Esophagus muscularis mucosa (tissue), 4 donors: ENCODE measurements around the gene FTO. TPM values are rescaled to one million over a fixed set of nuclear protein-coding genes. Genes with fewer than 3 reads are reported as not detected.

Experiments used
- DNase-seq: peaks from one replicate; pipeline ENCODE4 v3.0.0-alpha.2; 2017; ENCODE audit errors: extremely low spot score
- H3K27ac ChIP-seq, 4 donors: fragments of 200-600 bp; sonication (generic); replicated peaks in 1 of 4; 1 replicate in 3 of 4; 2 replicates in 1 of 4; pipeline ENCODE4 v1.5.1; 2016 to 2019; ENCODE audit warnings: mild to moderate bottlenecking in 1 of 4
- H3K27me3 ChIP-seq, 4 donors: fragments of 200-600 bp; sonication (generic); one replicate each; pipeline versions ENCODE4 v1.5.1 to v1.6.0; 2016 to 2019
- H3K36me3 ChIP-seq, 4 donors: fragments of 200-600 bp; sonication (generic); one replicate each; pipeline ENCODE4 v1.5.1; 2016 to 2019
- H3K4me1 ChIP-seq, 4 donors: fragments of 200-600 bp; sonication (generic); one replicate each; pipeline ENCODE4 v1.5.1; 2016 to 2019
- H3K4me3 ChIP-seq, 4 donors: fragments of 200-600 bp; sonication (generic); 1 replicate in 2 of 4; 2 replicates in 2 of 4; pipeline ENCODE4 v1.5.1; 2016 to 2019; ENCODE audit warnings: mild to moderate bottlenecking in 4 of 4, moderate library complexity in 1 of 4
- H3K9me3 ChIP-seq, 4 donors: fragments of 200-600 bp; sonication (generic); 1 replicate in 3 of 4; 2 replicates in 1 of 4; pipeline ENCODE4 v1.5.1; 2016 to 2019
- CTCF ChIP-seq, 3 experiments: fragments of 200-600 bp in 2 of 3; fragments of 450-650 bp in 1 of 3; sonication (generic) in 2 of 3; IDR thresholded peaks; one replicate each; pipeline ENCODE4 v1.5.1; 2017 to 2019; ENCODE audit warnings: antibody characterized with exemption in 3 of 3, mild to moderate bottlenecking in 2 of 3, moderate library complexity in 1 of 3
- EP300 ChIP-seq: sonication (generic); formaldehyde crosslinking; IDR thresholded peaks from one replicate; pipeline ENCODE4 v1.6.1; 2017; ENCODE audit warnings: antibody characterized with exemption
- POLR2A ChIP-seq: fragments of 450-650 bp; IDR thresholded peaks from one replicate; pipeline ENCODE4 v1.6.1; 2017; ENCODE audit warnings: antibody characterized with exemption, moderate library complexity, mild to moderate bottlenecking, low read depth
- POLR2AphosphoS5 ChIP-seq, 2 donors: sonication (generic); formaldehyde crosslinking; IDR thresholded peaks; one replicate each; pipeline ENCODE4 v1.6.1; 2017; ENCODE audit warnings: antibody characterized with exemption in 2 of 2
- WGBS: methylation state at CpG from one replicate; pipeline ENCODE4 v1.1.5; 2018; 5-methylcytosine and 5-hydroxymethylcytosine counted together
- intact Hi-C: fragments of 100-400 bp; cut with DNase I; formaldehyde crosslinking; loops from one replicate; pipeline ENCODE4 v1.15.1; 2023
- total RNA-seq, 4 donors: library from RNA; depleted of rRNA; stranded (reverse); fragments of >200 nt; gene quantifications; one replicate each; pipeline versions ENCODE4 v1.1.0 to v1.2.1, GENCODE V29; 2016

The FTO gene
- total RNA-seq, 4 donors from 2014 or later = 101 to 121 (median 112) TPM

- intact Hi-C loops = no loop called here
- H3K9me3 ChIP-seq = no peaks in the 10 kb centered on the region
- H3K4me1 ChIP-seq = no peaks in the 10 kb centered on the region
- no peaks in the 10 kb centered on the region for H3K36me3 ChIP-seq
- DNase-seq = no peak
- no peak overlapping the region for H3K27ac ChIP-seq
- H3K27me3 ChIP-seq = peaks cover 0 to 12% (median 0%) of the 10 kb centered on the region in 4 donors
- TF ChIP-seq POLR2AphosphoS5 (IDR thresholded peaks at IDR 0.05) (no peak), CTCF (IDR thresholded peaks at IDR 0.05) (no peak), EP300 (no peak), POLR2A (no peak)
- no peak overlapping the region for H3K4me3 ChIP-seq
- WGBS = 88% methylated on average over 3 of the region's 3 CpGs
Measured at GRCh38 chr16:54164789-54165173, 460.8 kb downstream of the FTO start.

GRCh38 chr16:54165174-54165911 lies 461.4 kb downstream of the FTO start:
- no peak for DNase-seq
- Histone ChIP-seq H3K4me1 (no peaks in the 10 kb centered on the region), H3K27ac (no peak overlapping the region), H3K27me3 (peaks cover 0 to 12% (median 0%) of the 10 kb centered on the region in 4 donors), H3K36me3 (no peaks in the 10 kb centered on the region), H3K4me3 (no peak overlapping the region), H3K9me3 (no peaks in the 10 kb centered on the region)
- WGBS = 70% methylated on average over 12 of the region's 12 CpGs
- intact Hi-C loops = no loop called here
- TF ChIP-seq POLR2AphosphoS5 (IDR thresholded peaks at IDR 0.05) (no peak), POLR2A (no peak), CTCF (IDR thresholded peaks at IDR 0.05) (no peak), EP300 (no peak)

- intact Hi-C loops = no loop called here
- 67% methylated on average over 8 of the region's 8 CpGs for WGBS
- no peaks in the 10 kb centered on the region for H3K9me3 ChIP-seq
- DNase-seq = no peak
- H3K27ac ChIP-seq = no peak overlapping the region
- H3K4me3 ChIP-seq = no peak overlapping the region
- TF ChIP-seq EP300 (no peak), POLR2AphosphoS5 (IDR thresholded peaks at IDR 0.05) (no peak), CTCF (IDR thresholded peaks at IDR 0.05) (no peak), POLR2A (no peak)
- no peaks in the 10 kb centered on the region for H3K4me1 ChIP-seq
- peaks cover 0 to 15% (median 0%) of the 10 kb centered on the region in 4 donors for H3K27me3 ChIP-seq
- no peaks in the 10 kb centered on the region for H3K36me3 ChIP-seq
Measured at GRCh38 chr16:54165912-54166865, 462.2 kb downstream of the FTO start.

GRCh38 chr16:54169112-54169511 lies 465.2 kb downstream of the FTO start:
- intact Hi-C loops = no loop called here
- Histone ChIP-seq H3K36me3 (no peaks in the 10 kb centered on the region), H3K27ac (no peak overlapping the region), H3K4me1 (no peaks in the 10 kb centered on the region), H3K9me3 (no peaks in the 10 kb centered on the region), H3K4me3 (no peak overlapping the region), H3K27me3 (peaks cover 0 to 20% (median 0%) of the 10 kb centered on the region in 4 donors)
- DNase-seq = no peak
- 92% methylated on average over 5 of the region's 5 CpGs for WGBS
- no peak for TF ChIP-seq POLR2A
- TF ChIP-seq POLR2AphosphoS5 (IDR thresholded peaks at IDR 0.05) = no peak
- TF ChIP-seq EP300 = no peak
- no peak for TF ChIP-seq CTCF (IDR thresholded peaks at IDR 0.05)
